Endothelial cell of umbilical vein (primary cell): ENCODE measurements around the gene FLNB.

ENCODE experiments used
- EZH2 ChIP-seq: IDR thresholded peaks from 2 replicates; pipeline ENCODE4 v1.6.1; 2012; ENCODE audit warnings: borderline replicate concordance, low read depth, mild to moderate bottlenecking, moderate library complexity, low read length, inconsistent platforms; ENCODE audit not compliant: severe bottlenecking
- MAX ChIP-seq: IDR thresholded peaks from 2 replicates; pipeline ENCODE4 v1.6.1; 2011; ENCODE audit not compliant: insufficient read depth, insufficient read length

- TF ChIP-seq MAX (no peak), EZH2 (no peak)
Measured at GRCh38 chr3:58032186-58032585, 24.0 kb downstream of the FLNB start.
